Astrocyte (in vitro differentiated cells and primary cell): Measurements from ENCODE around the gene METTL15.

Experiments used
- CTCF ChIP-seq: IDR thresholded peaks from 2 replicates; pipeline ENCODE4 v1.5.1; 2011; ENCODE audit warnings: low read depth, mild to moderate bottlenecking, inconsistent platforms, low read length, moderate library complexity; ENCODE audit not compliant: insufficient read depth
- EZH2 ChIP-seq: IDR thresholded peaks from 2 replicates; pipeline ENCODE4 v1.6.1; 2012; ENCODE audit warnings: mild to moderate bottlenecking, low read length, inconsistent platforms; ENCODE audit not compliant: insufficient read depth

- TF ChIP-seq CTCF (no peak), EZH2 (no peak)
These were observed 190.0 kb downstream of the METTL15 start for GRCh38 chr11:28298209-28298608.
